Esophagus muscularis mucosa (tissue), 2 donors: ENCODE measurements around the gene AFF3.

Experiments
- POLR2A ChIP-seq: fragments of 450-650 bp; IDR thresholded peaks from one replicate; pipeline ENCODE4 v1.6.1; 2017; ENCODE audit warnings: antibody characterized with exemption, moderate library complexity, mild to moderate bottlenecking, low read depth
- POLR2AphosphoS5 ChIP-seq, 2 donors: sonication (generic); formaldehyde crosslinking; IDR thresholded peaks; one replicate each; pipeline ENCODE4 v1.6.1; 2017; ENCODE audit warnings: antibody characterized with exemption in 2 of 2

- TF ChIP-seq POLR2A (no peak), POLR2AphosphoS5 (IDR thresholded peaks at IDR 0.05) (peak; percentile 39 to 71)
Observed at GRCh38 chr2:99512181-99512591, 630.2 kb downstream of the AFF3 start.
